MM.1S (cell line): Measurements from ENCODE around the gene CHRD.

ENCODE experiments used
- EZH2 ChIP-seq: fragments of 300-600 bp; sonication (generic); optimal IDR thresholded peaks from 2 replicates; pipeline ENCODE3; 2017; ENCODE audit warnings: low read depth, mild to moderate bottlenecking, antibody characterized with exemption, low read length, mixed read lengths
- EZH2phosphoT487 ChIP-seq: fragments of 300-600 bp; sonication (generic); IDR thresholded peaks from 2 replicates; pipeline ENCODE4 v1.6.1; 2018; ENCODE audit warnings: antibody characterized with exemption, low read length
- TF ChIP-seq, protein P1 (sequence below): fragments of 300-600 bp; sonication (generic); IDR thresholded peaks from 2 replicates; pipeline ENCODE4 v1.5.1; 2016; ENCODE audit warnings: antibody characterized with exemption, low read length, mixed read lengths

DNA sequence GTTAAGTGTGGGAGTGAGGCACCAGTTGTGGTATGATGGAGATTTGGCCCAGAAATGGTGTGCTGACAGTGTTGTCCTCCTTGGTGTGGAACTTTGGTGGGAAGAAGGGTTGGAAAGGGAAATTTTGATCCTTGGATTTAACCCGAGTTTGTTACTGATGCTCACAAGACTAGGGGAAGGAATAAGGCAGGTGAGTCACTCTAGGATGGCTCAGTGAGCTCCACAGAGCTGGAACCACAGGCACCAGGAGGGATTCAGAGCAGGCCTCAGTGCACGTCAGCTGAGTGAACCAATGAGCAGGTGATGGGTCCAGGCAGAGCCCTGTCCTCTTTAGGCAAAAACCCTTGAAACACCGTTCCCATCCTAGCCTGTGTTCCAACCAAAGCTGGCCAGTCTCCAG lies 11.4 kb downstream of the CHRD start:
- TF ChIP-seq, protein P1, sequence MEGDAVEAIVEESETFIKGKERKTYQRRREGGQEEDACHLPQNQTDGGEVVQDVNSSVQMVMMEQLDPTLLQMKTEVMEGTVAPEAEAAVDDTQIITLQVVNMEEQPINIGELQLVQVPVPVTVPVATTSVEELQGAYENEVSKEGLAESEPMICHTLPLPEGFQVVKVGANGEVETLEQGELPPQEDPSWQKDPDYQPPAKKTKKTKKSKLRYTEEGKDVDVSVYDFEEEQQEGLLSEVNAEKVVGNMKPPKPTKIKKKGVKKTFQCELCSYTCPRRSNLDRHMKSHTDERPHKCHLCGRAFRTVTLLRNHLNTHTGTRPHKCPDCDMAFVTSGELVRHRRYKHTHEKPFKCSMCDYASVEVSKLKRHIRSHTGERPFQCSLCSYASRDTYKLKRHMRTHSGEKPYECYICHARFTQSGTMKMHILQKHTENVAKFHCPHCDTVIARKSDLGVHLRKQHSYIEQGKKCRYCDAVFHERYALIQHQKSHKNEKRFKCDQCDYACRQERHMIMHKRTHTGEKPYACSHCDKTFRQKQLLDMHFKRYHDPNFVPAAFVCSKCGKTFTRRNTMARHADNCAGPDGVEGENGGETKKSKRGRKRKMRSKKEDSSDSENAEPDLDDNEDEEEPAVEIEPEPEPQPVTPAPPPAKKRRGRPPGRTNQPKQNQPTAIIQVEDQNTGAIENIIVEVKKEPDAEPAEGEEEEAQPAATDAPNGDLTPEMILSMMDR: no peak
- TF ChIP-seq EZH2 (no peak), EZH2phosphoT487 (no peak)
